GM21528 (cell line): Measurements from ENCODE around the gene MATN1.

ENCODE experiments used
- ATAC-seq: cut with Tn5 transposase; IDR thresholded peaks from one replicate; pipeline ENCODE4 v1.9.1; 2021; ENCODE audit warnings: mild to moderate bottlenecking, moderate library complexity; ENCODE audit not compliant: unreplicated experiment, low FRiP score

The MATN1 gene

GRCh38 chr1:30758121-30758688 lies 34.8 kb upstream of the MATN1 start:
- ATAC-seq, result no peak

GRCh38 chr1:30757352-30758120 lies 34.2 kb upstream of the MATN1 start, which contains the start of gene LAPTM5:
LAPTM5 (minus strand) TSS chr1:30757774; CDS start chr1:30757745, 29 bp downstream.
- no peak for ATAC-seq

GRCh38 chr1:30756545-30757351 lies 33.4 kb upstream of the MATN1 start:
- ATAC-seq, result no peak

- ATAC-seq, result no peak
Observed at GRCh38 chr1:30756206-30756544, 32.8 kb upstream of the MATN1 start.

- ATAC-seq, result no peak
Observed at GRCh38 chr1:30755746-30756145, 32.4 kb upstream of the MATN1 start.

- no peak for ATAC-seq
Observed at GRCh38 chr1:30755334-30755733, 31.9 kb upstream of the MATN1 start.

GRCh38 chr1:30754684-30755171 lies 31.3 kb upstream of the MATN1 start:
- peak; percentile 48 for ATAC-seq

- no peak for ATAC-seq
Observed at GRCh38 chr1:30753660-30754123, 30.3 kb upstream of the MATN1 start.

- no peak for ATAC-seq
Observed at GRCh38 chr1:30753118-30753517, 29.7 kb upstream of the MATN1 start.

GRCh38 chr1:30752651-30752908 lies 29.2 kb upstream of the MATN1 start:
- no peak for ATAC-seq

GRCh38 chr1:30751830-30752650 lies 28.7 kb upstream of the MATN1 start:
- ATAC-seq, result no peak

GRCh38 chr1:30750731-30751291 lies 27.4 kb upstream of the MATN1 start:
- ATAC-seq, result no peak

GRCh38 chr1:30749691-30750583 lies 26.6 kb upstream of the MATN1 start:
- peak; percentile 32 for ATAC-seq

GRCh38 chr1:30748699-30749401 lies 25.5 kb upstream of the MATN1 start:
- no peak for ATAC-seq

- ATAC-seq, result no peak
Observed at GRCh38 chr1:30748098-30748698, 24.8 kb upstream of the MATN1 start.

- ATAC-seq, result no peak
Observed at GRCh38 chr1:30747033-30748008, 23.9 kb upstream of the MATN1 start.
